ENCODE data around the gene MAP1LC3B.

The MAP1LC3B gene

GRCh38 chr16:87432330-87432915, 40.3 kb downstream of the MAP1LC3B start:
- DNase-seq (ENCODE audit: low read depth) = no peak

- no peak for DNase-seq (ENCODE audit: low read depth)
Measured at GRCh38 chr16:87434146-87434667, 42.1 kb downstream of the MAP1LC3B start.

- DNase-seq (ENCODE audit: low read depth) = peak; percentile 58
Measured at GRCh38 chr16:87435372-87436224, 43.5 kb downstream of the MAP1LC3B start.

DNA sequence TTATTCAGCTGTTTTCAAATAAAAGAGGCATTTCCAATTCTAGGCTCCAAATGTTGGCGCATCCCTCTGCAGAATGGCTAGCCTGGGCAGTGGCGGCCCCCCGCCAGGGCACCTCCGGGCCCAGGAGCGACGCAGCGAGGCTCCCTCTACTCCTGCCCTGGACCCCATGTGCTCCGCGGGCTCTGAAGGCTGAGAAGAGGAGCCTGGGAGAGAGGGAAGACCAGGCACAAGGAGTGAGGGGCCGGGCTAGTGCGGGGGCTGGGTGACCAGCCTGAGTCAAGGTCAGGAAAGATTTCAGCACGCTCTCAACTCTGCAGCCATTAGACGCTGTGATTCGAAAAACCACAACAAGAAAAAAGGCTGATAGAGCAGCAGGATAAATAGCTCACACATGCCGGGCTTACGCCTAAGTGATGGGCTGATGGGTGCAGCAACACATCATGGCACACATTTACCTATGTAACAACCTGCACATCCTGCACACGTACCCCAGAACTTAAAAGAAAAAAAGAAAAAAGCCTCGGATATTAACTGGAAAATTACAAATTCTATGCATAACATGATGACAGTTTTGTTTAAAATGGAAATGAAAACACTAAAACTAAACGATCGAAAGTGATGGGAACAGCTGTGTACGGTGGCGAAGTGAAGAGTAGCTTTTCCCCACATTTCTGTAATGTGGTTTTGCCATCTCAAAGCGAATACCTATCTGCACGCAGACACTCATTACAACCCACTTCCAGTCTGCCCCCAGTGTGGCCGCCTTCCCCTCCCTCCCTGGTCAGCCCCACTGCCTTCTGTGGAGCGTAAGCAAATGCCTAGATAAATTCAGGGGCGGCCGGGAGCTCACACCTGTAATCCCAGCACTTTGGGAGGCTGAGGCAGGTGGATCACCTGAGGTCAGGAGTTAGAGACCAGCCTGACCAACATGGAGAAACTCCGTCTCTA, 44.4 kb downstream of the MAP1LC3B start:
- no peak for DNase-seq (ENCODE audit: low read depth)

DNA sequence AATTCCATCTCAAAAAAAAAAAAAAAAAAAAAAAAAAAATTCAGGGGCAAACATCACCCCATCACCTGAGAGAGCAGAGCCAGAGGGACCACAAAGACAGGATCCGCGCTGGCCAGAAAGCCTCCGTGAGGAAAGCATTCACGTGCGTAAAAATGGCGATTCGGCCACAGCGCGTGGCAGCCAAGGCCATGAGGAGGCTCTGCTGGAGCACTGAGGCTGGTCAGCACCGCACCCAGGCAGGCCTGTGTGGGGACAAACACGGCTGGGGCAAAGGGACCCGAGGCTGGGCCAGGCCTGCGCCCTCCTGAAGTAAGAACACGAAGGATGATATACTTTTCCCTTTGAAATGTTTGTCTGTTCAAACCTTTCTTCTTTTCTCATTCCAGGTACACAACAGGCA, 45.2 kb downstream of the MAP1LC3B start:
- no peak for DNase-seq (ENCODE audit: low read depth)

DNA sequence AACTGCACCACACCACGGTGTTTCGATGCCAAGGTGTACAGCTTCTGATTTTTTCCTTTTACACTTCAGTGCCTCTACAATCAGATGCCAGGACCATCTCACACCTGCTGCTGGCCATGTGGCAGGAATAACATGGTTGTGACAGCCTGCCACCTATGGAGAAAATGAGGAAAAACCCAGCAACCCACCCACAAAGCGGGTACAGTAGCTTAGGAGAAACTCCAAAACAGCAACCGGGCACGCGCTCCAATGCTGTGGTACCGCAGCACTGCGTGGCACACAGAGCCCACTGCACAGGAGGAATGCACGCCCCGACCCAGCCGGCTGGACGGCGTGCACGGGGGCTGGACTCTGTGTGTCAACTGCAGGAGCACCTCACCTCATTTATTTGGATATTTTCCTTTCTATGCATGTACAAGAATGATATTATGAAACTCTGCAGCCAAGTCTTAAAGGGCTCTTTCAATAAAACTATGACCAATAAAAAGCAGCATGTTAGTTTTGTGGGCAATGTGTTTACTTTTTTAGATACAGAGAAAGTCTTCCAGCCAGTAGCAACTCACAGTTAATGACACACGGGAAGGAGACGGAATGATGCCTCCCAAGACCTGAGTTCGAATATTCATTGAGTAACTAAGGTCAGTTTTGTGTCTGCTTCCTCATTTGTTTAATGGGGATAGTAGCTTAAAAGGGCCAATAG, 45.9 kb downstream of the MAP1LC3B start:
- no peak for DNase-seq (ENCODE audit: low read depth)

DNA sequence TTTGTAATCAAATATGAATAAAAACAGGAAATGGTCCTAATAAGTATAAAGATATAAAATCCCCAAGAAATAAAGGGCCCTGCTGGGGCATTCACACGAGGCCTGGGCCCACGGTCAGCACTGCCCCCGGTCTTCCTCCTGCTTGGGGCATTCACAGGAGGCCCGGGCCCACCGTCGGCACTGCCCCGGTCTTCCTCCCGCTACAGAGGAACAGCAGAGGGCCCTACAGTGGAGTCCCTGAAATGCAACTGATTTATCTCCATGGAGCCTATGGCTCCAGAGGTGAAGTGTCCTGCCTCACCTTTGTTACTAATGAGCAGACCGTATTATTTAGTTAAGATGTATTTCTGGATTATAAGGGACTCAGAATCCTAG, 46.5 kb downstream of the MAP1LC3B start:
- DNase-seq (ENCODE audit: low read depth) = no peak

- DNase-seq (ENCODE audit: low read depth) = no peak
Measured at GRCh38 chr16:87439926-87440325, 47.8 kb downstream of the MAP1LC3B start.

DNA sequence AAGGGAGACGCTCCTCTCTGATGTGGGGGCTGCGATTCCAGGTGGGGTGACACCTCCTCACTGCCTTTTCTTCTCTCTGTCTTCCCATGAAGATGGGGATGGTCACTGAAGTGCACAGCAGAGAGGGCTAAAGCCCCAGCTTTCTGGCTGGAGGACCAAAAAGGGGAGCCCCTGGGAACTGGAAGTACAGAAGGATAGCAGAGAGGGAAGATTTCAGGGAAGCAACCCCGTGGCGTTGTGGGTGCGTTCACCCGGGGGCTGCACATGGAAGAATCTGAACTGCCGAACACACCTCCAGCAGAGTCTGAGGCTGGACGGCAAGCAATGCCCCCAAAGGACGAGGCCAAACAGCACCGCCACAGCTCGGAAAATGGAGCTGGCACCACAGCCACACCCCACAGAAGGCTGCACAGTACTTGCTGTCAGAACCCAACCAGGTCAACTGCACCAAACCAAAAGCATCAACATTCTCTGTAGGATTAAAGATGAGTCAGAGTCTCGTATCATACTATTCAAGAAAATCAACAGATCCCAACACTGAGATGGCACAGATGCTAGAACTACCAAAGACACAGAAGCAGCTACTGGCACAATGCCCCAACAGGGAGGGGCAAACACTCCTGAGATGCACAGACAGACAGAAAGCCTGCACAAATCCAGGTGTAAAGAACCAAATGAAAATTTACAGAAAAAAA, 49.9 kb downstream of the MAP1LC3B start:
- DNase-seq (ENCODE audit: low read depth) = no peak

- DNase-seq (ENCODE audit: low read depth) = no peak
Measured at GRCh38 chr16:87442581-87442966, 50.4 kb downstream of the MAP1LC3B start.

GRCh38 chr16:87443016-87443415, 50.9 kb downstream of the MAP1LC3B start:
- DNase-seq (ENCODE audit: low read depth) = no peak

- DNase-seq (ENCODE audit: low read depth) = no peak
Measured at GRCh38 chr16:87443964-87444363, 51.8 kb downstream of the MAP1LC3B start.

DNA sequence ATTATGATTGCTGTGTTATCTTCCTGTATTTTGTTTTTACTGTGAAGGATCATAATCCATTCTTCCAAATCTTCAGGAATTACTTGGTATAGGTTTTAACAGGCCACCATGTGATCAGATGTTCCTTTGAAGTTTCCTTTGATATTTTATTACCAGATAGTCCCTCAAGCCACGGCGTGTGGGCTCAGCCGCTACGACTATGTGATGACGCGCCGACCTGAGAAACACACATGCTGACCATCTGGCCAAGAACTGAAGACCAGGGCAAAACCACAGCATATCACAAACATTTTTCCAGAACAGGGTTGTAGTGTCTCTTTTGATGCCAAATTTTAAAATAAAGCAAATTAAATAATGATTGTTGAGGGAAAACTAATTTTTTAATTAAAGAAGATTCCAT, 53.4 kb downstream of the MAP1LC3B start:
- no peak for DNase-seq (ENCODE audit: low read depth)

GRCh38 chr16:87446479-87446878, 54.3 kb downstream of the MAP1LC3B start:
- DNase-seq (ENCODE audit: low read depth) = no peak

- DNase-seq (ENCODE audit: low read depth) = no peak
Measured at GRCh38 chr16:87447323-87447722, 55.2 kb downstream of the MAP1LC3B start.

GRCh38 chr16:87448866-87449265, 56.7 kb downstream of the MAP1LC3B start:
- no peak for DNase-seq (ENCODE audit: low read depth)

DNA sequence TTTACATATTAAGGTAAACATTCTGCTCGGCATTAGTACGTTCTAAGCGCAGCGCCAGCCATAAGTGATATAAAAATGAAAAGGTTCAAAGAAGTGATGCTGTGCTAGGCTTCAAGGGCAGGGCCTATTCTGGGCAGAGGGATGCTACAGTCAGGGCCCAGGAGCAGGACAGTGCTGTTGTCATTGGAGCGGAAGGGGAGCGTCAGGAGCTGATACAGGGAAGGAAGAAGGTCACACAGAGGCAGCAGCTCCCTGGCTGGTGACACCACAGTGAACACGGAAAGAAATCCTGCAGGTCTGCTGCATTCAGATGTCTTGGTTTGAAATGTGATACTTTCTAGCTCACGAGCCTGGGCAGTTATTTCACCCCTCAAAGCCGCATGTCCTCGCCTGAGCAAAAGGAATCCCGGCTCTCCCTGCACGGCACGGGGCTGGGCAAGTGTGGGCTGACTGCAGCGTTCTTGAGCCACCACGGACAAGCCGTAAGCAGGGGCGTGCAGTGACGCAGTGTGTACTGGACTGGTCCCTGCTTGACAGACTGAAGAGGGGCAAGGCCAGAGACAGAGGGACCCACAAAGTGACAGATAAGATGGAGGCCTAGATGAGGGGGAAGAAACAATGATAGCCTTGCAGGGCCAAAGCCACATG, 59.6 kb downstream of the MAP1LC3B start:
- DNase-seq (ENCODE audit: low read depth) = no peak

DNA sequence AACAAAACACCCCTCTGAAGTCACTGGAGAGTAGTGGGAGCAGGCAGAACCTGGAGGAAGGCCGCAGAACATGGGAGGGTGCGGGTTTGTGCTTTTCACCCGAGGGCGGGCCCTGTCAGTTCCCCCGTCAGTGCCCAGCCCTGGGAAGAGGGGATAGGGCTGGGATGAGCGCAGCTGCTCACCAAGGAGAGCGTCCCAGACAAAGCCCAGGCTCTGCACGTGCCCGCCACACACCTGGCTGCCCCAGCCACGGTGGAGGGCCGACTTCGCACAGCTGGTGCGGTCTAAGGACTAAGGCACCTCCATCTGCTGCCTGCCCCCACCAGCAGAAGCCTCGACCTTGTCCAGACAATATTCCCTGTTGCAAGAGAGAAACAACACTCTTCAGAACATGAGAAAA, 61.2 kb downstream of the MAP1LC3B start:
- no peak for DNase-seq (ENCODE audit: low read depth)
